ENCODE measurements around the gene ANXA3.

- no peak for TF ChIP-seq CTCF (IDR thresholded peaks at IDR 0.05)
- TF ChIP-seq POLR2A (IDR thresholded peaks at IDR 0.05) = no peak
Measured at GRCh38 chr4:78552389-78553042, 946 bp downstream of the ANXA3 start.

All from esophagus squamous epithelium (tissue), 4 donors.